Bone marrow (tissue), 2 donors: ENCODE data around the gene INHA.

ENCODE experiments used
- DNase-seq, 2 donors: peaks; one replicate each; lab custom pipeline; 2025; lab: John Stamatoyannopoulos, UW

The INHA gene

GRCh38 chr2:219612577-219613286 is 40.6 kb downstream of the INHA start:
- DNase-seq: no peak

GRCh38 chr2:219613461-219614070 is 41.5 kb downstream of the INHA start:
- no peak for DNase-seq

- no peak for DNase-seq
Observed at GRCh38 chr2:219614076-219614860, 42.2 kb downstream of the INHA start.

GRCh38 chr2:219615036-219615435 is 42.9 kb downstream of the INHA start:
- DNase-seq: no peak

- DNase-seq: no peak
Observed at GRCh38 chr2:219615894-219616293, 43.8 kb downstream of the INHA start.

- DNase-seq: no peak
Observed at GRCh38 chr2:219616550-219616949, 44.4 kb downstream of the INHA start.

- no peak for DNase-seq
Observed at GRCh38 chr2:219618733-219619122, 46.6 kb downstream of the INHA start.

- DNase-seq: no peak
Observed at GRCh38 chr2:219619235-219619634, 47.1 kb downstream of the INHA start.

GRCh38 chr2:219620546-219620945 is 48.4 kb downstream of the INHA start:
- no peak for DNase-seq

- no peak for DNase-seq
Observed at GRCh38 chr2:219621935-219622334, 49.8 kb downstream of the INHA start.

- DNase-seq: no peak
Observed at GRCh38 chr2:219622472-219622871, 50.4 kb downstream of the INHA start.

GRCh38 chr2:219624565-219624964 is 52.5 kb downstream of the INHA start:
- no peak for DNase-seq

- no peak for DNase-seq
Observed at GRCh38 chr2:219625179-219625578, 53.1 kb downstream of the INHA start.
